ENCODE data around the gene TSPAN15. TPM values are rescaled to one million over a fixed set of nuclear protein-coding genes. Genes with fewer than 3 reads are reported as not detected.

Gene TSPAN15
- 1.5 and 2.0 TPM in 2 replicates for total RNA-seq (2014; rRNA removed)
- 2.4 TPM for polyA plus RNA-seq (2012)

DNA sequence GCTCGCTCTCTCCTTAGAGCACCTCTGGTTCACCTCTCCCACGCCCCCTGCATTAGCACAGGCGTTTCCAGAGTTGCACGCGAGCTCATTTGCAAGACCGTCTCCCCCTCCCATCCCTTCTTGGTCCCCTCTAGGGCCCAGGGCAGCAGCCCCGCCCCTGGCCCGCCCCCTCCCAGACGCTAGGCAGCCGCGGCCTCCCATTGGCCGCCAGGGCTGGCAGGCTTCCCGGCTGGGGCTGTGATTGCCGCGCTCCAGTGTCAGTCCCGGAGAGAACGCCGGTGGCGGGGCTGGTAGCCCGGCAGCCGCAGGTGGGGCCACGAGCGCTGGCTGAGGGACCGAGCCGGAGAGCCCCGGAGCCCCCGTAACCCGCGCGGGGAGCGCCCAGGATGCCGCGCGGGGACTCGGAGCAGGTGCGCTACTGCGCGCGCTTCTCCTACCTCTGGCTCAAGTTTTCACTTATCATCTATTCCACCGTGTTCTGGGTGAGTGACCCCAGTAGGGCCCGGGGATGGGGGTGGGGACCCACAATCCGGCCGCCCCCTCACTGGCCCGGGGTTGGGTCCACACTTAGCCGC is at the start of gene TSPAN15:
TSS of gene TSPAN15 (plus strand) at position 257 of the 575 bp plus-strand sequence. CDS start at position 387, 130 bp downstream.
- peak; percentile 52 for DNase-seq (ENCODE audit: low read depth)

DNA sequence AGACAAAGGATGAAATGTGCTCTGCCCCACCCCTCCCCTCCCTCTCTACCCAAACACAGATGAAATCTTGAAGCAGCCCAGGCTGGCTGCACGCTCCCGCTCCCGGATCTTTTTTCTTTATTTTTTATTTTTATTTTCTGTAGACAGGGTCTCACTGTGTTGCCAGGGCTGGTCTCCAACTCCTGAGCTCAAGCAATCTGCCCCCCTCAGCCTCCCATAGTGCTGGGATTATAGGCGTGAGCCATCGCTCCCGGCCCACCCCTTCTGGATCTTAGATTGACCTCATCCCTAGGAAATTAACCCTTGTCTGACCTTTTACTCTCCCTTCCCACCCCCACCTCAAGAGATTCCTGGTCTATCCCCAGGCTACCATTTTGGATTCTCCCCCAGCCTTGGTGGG is 48.9 kb upstream of the TSPAN15 start:
- no peak for DNase-seq (ENCODE audit: low read depth)

DNA sequence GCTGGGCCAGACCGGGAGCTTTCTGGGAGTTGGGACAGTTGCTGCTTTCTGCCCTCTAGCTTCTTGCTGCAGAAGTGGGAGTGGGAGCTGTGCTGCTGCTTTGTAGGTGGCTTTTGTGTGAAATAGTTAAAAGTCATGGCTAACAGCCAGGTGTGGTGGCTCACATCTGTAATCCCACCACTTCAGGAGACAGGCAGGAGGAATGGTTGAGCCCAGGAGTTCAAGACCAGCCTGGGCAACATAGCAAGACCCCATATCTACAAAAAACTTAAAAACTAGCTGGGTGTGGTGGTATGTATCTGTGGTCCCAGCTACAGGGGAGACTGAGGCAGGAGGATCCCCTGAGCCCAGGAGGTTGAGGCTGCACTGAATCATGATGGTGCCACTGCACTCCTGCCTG is 48.2 kb upstream of the TSPAN15 start:
- DNase-seq (ENCODE audit: low read depth), result no peak

DNA sequence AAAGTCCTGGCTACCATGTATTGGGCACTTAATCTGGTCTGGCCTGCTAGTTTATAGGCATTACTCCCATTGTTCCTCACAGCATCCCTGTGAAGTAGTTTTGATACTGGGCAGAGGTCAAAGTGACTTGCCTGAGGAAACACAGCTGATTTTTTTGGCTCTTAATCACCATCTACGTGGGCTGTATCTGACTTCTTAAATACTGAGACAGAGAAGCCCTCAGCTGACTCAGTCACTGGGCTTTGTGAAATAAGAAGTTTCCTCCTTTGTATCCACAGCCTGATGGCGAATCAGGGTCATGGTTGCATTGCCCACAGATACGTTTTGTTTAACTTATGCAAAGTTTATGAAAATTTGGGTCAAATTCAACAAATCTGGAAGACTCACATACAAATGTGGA is 47.7 kb upstream of the TSPAN15 start:
- DNase-seq (ENCODE audit: low read depth), result peak; percentile 64

DNA sequence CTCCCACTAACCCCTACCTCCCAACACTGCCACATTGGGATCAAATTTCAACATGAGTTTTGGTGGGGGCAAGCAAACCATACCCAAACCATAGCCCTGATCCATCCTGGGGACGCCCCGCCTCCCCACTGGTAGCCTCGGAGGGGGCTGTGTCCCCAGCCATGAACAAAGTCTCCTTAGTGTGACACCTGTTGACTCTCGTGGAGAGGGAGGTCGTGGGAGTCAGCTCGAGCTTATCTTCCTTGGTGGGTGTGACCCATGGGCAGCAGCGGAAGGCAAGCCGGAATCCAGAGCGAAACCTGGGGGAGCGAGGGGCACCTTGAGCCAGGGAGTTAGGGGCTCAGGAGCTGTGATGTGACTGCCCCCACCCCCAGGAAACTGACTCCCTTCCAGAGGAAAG is 46.5 kb upstream of the TSPAN15 start:
- no peak for DNase-seq (ENCODE audit: low read depth)

DNA sequence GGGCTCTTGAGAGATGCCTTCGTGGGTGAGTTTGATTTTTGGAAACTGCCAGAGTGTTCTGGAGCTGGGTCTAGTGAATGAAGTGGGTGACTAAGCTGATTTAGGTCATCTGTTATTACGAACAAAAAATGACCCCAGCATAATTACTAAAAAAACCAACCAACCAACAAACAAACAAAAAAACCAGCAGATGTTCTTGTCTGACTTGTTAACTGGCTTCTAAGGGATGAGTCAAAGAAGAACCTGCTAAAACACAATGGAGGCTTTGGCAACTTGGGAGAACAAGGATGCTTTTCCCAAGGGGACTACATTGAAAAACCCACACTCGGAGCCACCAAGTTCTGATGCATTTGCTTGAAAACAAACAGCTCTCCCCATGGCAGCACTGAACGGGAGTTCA is 46.0 kb upstream of the TSPAN15 start:
- peak; percentile 24 for DNase-seq (ENCODE audit: low read depth)

DNA sequence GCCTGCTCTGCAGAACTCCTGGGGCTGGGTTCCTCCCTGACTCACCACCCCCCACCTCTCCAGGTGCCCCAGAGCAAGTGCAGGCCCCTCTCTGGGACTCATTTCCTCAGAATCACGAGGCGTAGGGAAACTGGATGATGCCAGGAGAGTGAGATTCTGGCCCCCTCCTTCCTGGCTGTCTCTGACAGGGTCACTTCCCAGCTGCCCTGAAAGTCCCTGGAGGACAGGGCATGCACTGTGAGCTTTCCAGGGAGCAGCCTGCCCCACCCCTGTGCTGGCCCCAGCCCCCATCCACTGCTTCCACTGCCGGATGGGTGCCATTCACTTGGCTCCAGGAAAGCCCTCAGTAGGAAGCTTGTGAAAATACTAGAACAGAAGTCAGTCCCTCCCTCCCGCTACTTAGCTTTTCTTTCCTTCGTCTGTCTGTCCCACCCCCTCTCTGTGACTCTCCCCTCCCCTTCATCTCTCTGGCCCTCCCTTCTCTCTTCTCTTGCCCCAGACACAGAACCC is 44.9 kb upstream of the TSPAN15 start:
- DNase-seq (ENCODE audit: low read depth), result no peak

DNA sequence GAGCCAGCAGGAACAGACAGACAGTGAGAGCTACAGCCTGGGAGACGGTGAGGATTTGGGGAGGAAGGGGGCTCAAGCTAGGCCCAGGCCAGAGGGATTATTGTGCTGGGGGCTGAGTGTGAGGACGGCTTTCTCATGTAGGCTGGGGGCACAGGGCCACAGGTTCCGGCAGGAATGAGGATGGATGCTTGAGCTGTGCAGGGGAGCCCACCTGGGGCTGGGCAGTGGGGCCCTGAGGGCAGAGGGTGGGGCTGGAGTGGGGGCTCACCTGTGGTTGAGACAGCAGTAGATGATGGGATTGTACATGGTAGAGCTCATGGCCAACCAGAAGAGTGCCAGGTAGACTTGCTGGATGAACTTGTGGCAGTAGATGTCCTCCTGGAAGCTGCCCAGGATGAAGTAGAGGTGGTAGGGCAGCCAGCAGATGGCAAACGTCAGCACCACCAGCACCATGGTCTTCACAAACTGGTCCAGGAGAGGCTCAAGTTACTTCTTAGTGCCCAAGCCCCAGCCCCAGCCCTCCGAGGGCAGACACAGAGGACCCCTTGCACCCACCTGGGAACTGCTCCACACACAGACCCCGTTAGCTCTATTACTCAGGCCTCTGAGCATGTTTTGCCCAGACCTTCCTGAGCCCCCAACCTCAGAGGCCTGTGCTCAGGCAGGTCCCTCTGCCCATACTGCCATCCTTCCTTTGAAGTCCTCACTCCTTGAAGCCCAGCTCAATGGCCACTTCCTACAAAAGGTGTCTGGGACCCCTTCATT is 44.3 kb upstream of the TSPAN15 start:
- DNase-seq (ENCODE audit: low read depth), result no peak

DNA sequence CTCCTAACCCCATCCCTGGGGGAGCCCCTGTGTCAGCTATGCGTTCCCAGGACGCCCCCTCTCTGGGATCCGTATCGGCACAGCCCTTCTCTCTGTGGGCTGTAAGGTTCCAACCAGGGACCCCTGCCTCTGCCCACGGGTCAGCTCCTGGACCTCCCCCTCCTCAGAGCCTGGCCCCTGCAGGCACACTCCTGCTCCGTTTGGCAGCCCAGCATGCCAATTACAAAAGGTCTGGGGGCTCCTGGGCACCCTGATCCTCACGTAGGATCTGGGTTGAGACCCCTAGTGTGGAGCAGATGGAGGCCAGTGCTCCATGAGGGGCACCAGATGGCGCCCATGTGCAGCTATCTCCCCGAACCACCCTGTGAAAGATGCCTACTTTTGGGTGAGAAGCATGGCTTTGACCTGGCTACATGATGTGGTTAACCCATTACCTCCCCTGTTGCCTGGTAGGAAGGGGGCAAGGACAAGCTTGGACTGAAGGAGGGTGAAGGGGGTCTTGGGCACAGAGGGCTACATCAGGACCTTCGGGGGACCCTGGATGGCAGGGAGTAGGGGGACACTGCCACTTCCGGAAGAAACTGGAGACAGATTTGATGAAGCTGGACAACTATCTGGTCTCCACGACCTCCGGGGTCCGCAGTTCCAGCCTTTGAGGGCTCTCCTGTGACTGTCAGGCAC is 43.5 kb upstream of the TSPAN15 start:
- peak; percentile 32 for DNase-seq (ENCODE audit: low read depth)

DNA sequence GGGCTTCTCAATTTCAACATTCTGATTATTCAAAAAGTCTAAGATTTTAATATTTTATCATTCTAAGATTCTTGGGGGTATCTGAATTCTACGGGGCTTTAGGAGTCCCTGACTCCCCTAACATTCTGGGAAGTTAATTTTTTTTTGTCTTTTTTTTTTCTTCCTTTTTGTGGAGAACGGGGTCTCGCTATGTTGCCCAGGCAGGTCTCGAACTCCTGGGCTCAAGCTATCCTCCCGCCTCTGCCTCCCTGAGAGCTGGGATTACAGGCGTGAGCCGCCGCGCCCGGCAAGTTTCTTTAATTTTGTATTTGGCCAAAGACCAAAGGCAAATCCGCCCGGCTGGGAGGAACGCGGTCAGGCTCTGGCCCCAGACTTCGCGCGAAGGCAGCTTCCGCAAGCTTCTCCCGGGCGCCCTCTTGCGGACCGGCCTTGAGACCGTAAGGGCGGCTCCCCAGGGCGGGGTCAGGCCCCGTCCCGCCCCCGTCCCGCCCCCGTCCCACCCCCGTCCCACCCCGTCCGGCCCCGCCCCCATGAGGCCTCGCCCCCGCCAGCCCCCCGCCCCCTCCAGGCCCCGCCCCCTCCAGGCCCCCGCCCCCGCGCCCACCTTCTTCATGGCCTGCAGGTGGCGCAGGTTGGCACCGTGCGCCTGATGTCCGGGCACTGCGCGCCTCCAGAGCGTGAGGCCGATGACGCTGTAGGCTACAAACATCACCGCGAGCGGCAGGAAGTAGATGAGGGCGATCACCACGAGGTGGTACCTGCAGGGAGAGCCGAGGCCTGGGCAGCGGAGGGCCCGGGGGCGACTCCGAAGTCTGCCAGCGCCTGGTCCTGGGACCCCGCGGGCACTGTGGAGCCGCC is 42.7 kb upstream of the TSPAN15 start:
- peak; percentile 90 for DNase-seq (ENCODE audit: low read depth)

DNA sequence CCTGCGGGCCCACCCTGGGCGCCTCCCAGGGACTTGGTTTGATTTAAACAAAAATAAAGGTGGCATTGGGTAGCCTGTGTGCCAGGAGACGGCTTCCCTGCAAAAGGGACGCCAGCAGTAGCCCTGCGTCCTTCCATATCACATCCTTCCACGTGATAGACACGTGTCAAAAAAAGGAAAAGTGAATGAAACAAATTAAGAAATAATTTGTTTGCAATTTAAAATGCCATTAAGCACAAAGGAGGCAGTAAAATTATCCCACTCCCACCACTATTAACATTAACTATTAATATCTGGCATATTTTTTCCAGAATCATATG is 42.1 kb upstream of the TSPAN15 start:
- no peak for DNase-seq (ENCODE audit: low read depth)

DNA sequence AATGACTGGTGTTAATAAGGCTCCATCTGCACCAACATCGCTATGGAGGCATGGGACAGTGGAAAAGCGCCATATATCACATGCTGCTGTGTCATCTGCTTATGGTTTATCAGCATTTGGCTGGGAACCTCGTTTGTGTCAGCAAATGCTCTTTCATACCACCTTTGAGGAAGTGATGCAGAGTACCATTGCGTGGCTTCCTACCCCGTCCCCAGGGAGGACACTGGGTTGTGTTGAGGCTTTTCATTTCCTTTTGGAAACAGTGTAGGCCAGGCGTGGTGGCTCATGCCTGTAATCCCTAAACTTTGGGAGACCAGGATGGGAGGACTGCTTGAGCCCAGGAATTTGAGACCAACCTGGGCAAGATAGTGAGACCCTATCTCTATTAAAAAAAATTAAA is 41.3 kb upstream of the TSPAN15 start:
- no peak for DNase-seq (ENCODE audit: low read depth)

DNA sequence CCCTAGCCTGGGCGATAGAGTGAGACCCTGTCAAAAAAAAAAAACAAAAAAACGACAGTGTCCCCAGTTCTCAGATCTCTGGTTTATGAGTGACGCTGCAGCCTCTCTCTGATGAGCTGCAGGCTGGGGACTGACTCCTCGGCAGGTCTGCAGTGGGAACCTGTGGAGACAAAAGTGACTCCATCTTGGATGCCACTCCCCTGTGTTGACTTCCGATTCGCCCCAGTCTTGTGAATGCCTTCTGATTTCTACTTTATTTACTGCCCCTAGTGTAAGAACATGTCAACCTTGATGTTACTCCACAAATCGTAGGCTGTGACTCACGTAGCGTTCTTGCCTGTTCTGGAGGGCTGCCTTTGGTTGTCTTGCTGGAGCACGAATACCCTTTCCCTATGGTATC is 40.8 kb upstream of the TSPAN15 start:
- DNase-seq (ENCODE audit: low read depth), result no peak

DNA sequence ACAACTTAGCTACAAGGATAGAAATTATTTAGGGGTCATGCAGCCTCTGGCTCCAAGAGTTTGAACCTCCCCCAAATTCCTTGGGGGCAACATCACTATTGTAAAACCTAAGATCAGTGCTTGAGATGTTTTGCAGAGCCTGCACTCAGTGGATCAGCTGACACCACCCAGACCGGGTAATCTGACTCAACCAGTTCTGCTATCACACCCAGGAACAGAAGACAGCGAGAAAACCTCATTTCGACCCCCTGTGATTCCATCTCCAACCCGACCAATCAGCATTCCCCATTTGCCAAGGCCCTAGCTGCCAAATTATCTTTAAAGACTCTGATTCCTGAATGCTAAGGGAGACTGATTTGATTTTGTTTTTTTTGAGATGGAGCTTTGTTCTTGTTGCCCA is 39.8 kb upstream of the TSPAN15 start:
- no peak for DNase-seq (ENCODE audit: low read depth)

DNA sequence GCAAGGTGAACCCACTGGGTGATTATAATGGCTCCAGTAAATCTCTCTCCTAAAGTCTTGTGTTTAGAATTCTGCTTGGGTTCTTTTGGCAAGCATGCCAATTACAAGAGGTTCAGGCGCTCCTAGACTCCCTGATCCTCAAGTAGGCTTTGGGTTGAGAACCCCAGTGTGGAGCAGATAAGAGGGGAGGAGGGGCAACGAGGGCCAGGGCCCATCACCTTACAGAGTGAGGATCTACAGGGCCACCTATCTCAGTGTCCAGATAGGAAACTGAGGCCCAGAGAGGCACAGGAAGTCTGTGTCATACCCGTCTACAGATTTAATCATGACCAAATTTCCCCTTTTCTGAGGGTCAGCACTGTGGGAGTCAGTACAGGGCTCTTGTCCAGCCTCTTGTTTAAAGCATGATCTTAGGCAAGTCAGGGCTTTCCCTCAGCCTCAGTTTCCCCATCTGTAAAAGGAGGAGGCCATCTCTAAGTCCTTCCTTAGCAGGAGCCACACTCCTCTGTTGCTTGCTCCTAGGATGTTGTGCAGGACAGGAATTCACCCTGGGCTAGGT is 39.0 kb upstream of the TSPAN15 start:
- DNase-seq (ENCODE audit: low read depth), result no peak

DNA sequence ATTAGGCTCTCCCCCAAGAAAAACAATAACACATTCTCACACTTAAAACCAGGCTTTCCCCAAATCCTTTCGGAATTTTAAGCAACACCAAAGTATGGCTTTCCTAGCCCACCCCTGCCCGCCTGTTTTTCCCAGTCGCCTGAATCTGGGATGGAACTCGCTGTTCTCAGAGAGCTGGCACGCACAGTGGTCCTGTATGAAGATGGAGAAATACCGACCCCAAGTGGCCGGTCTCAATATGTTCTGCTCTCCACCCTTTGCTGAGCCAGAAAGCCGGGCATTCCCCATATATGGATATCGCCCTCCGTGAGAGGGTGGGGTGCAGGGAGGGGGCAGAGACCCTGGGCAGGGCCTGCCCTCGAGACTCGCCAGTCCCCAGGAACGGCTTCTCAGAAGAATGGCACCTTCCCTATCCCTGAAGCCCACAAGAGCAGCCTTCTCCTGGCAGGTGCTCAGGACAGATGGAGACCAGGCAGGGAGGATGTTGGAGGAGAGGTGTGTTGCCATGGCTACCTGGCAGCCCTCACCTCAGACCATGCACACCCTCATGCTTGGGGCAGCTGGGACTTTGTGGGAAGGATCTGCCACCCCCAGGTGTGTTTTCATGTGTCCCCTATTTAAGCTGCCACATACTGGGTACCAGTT is 37.9 kb upstream of the TSPAN15 start:
- DNase-seq (ENCODE audit: low read depth), result peak; percentile 72

DNA sequence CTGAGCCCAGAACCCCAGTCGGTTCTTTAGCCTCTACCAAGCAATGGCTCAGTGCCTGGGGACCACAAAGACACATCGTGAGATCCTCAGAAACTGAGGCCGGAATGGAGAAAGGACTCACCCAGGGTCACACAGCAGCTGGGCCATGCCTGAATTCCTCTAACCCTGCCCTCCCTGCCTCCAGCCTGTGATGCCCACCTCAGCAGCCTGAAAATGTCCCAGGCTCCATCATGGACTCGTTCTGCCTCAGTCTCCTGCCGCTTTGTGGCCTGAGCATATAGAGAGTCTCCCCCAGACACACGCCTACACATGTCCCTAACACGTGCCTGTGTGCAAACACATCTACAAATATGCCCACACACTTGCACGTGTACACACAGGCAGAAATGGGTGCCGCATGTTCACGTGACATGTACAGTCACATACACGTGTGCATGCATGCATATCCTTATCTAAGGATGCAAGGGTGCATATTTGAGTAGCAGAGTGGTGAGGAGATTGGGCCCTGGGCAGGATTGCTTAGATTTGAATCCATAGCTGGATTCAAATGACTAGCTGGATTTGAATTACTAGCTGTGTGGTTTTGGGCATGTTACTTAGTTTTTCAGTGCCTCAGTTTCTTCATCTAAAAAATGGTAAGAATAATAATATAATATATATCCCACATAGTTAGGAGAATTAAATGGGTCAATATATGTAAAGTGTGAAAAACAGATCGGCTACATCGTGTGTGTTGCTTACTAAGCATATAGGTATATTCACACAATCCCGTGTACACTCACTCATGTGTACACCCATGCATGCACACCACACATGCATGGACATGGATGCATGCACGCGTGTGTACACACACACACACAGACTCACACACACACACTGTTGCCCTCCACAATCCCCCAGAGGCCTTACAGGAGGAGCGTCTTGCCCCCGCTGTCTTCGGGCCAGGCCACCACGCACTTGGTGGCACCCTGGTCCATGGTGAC is 36.9 kb upstream of the TSPAN15 start:
- no peak for DNase-seq (ENCODE audit: low read depth)

DNA sequence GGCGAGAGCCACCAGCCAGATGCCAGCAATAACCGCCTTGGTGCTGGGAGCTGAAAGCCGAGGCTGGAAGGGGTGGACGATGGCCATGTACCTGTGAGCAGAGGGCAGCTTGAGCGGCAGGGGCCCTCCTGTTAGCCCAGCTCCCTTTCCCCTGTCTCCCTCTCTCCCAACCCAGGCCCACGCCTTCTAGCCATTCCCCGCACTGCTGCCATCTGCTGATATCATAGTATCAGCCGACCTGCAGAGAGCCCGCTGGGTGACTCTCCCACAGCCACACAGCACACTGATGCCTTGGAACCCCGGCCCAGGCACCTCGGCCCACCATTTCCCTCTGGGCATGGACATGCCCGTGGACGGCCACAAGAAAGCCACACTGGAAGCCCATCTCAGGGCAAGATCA is 36.2 kb upstream of the TSPAN15 start:
- DNase-seq (ENCODE audit: low read depth), result no peak

DNA sequence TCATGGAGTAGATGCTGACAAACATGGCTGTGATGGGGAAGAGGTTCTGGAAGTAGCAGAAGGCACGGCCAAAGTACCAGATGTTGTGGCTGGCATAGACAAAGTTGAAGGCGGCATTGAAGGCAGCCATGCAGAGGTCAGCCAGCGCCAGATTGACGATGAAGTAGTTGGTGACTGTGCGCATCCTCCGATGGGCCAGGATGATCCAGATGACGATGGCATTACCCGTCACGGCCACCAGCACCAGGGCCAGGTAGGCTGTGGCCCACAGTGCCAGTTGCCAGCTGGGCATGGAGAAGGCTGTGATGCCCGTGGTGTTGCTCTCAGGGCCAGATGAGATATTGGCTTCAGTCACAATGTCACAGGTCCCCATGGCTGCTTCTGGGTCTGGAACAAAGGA is 35.3 kb upstream of the TSPAN15 start:
- no peak for DNase-seq (ENCODE audit: low read depth)

DNA sequence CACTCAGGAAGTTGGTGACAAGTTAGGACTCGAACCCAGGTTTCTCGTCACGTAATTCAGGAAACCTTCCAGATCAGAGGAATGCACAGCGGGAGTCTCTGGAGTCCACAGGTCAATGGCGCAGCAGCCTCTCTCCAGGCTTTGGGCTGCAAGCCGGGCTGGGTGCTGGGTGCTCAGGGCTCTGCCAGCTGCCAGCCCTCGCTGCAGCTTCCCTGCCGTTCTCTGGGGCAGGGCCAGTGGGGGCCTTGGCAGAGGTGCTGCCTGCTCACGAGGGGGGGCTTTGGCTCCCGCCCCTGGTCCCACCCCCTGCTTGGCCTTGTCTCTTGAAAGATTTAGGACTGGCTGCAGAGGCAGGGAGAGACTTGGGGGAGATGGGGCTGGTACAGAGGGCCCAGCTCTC is 34.6 kb upstream of the TSPAN15 start, which contains the start of gene TACR2:
TSS of gene TACR2 (minus strand) at position 224 of the 400 bp plus-strand sequence. CDS start 595 bp downstream, outside the sequence.
- no peak for DNase-seq (ENCODE audit: low read depth)

All from LHCN-M2 (cell line).